MG63 (cell line): Measurements from ENCODE around the gene HOXB7. TPM values are rescaled to one million over a fixed set of nuclear protein-coding genes. Genes with fewer than 3 reads are reported as not detected.

ENCODE experiments used
- DNase-seq: peaks from one replicate; pipeline ENCODE4 v3.0.0-alpha.2; 2020
- H3K27me3 ChIP-seq: fragments of 250-450 bp; sonication (Bioruptor Pico); 2 replicates; pipeline ENCODE4 v1.5.1; 2020; ENCODE audit warnings: mild to moderate bottlenecking, moderate library complexity
- H3K36me3 ChIP-seq: fragments of 250-450 bp; sonication (Bioruptor Pico); 2 replicates; pipeline ENCODE4 v1.5.1; 2020; ENCODE audit warnings: mild to moderate bottlenecking, moderate library complexity
- H3K4me3 ChIP-seq: fragments of 250-450 bp; sonication (Bioruptor Pico); 2 replicates; pipeline ENCODE4 v1.5.1; 2020; ENCODE audit warnings: mild to moderate bottlenecking, moderate library complexity
- H3K9me3 ChIP-seq: fragments of 250-450 bp; sonication (Bioruptor Pico); 2 replicates; pipeline ENCODE4 v1.5.1; 2020; ENCODE audit warnings: mild to moderate bottlenecking, moderate library complexity
- total RNA-seq: library from RNA; depleted of rRNA; stranded (reverse); fragments of >200 nt; shearing (Covaris generic); gene quantifications from 2 replicates; pipeline ENCODE4 v1.2.3, GENCODE V29; 2014; ENCODE audit warnings: low replicate concordance; rRNA removed

HOXB7 gene
- total RNA-seq, 1 experiment from 2014 or later, result 9.8 TPM

DNA sequence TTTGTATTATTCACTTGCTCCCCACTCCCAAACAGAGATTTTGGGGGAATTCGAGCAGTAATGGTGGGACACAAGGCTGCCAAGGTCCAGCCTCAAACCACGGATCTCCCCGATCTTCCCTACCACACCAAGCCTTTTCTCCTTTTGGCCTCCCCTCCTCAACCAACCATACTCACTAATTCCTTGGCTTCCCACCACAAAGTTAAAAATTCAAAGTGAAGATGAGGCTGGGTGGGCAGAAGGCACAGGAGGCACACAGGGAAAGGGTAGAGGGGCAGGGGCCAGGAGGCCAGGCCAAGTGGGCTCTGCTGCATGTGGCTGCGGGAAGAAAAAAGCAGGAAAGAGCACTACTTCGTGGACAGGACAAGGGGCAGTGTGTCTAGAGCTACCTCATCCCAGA, 47.9 kb downstream of the HOXB7 start:
- H3K4me3 ChIP-seq, result peak overlapping the region; percentile 39
- no peaks in the 10 kb centered on the region for H3K9me3 ChIP-seq
- no peaks in the 10 kb centered on the region for H3K27me3 ChIP-seq

DNA sequence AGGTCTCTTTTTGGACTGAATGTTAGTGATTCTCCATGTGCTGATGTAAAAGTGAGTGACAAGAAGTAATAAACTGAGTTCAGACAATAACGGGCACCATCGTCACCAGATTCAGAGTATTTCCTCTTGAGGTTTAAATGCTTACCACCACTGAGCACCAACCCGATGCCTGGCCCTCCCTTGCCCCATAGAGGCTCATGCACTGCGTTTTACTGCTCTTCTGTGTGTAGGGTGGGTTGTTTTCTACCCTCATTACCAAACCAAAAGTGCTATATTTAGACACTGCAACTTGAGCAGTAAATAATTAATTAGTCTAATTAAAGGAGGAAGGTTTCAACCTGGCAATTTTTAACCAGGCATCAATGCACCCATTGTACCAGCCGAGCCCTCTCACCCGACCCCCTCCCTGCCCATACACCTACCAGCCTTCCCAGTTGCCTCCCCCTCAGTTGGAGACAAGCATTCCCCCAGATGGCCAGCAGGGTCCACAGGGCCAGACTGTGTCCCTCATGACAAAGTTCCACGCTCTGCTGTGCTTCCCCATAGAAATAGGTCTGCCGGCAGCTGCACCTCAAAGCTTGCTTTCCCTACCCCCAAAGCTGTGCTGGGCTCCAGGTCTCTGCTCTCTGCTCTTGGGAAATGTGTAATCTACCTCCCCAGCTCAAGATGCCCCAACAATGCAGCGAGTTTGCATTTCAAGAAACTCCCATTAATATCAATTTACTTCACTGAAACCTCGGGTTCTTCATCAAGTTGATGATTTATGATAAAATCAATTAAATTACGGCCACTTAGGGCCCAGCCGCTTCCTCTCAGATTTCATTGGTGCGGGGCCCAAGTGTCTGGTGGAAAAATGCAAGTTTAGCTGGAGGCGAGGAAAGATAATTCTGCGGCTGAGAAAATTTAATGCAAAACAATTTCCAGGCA, 48.7 kb downstream of the HOXB7 start:
- DNase-seq, result no peak
- peaks cover 67% of the 10 kb centered on the region for H3K36me3 ChIP-seq
- H3K9me3 ChIP-seq, result no peaks in the 10 kb centered on the region
- H3K27me3 ChIP-seq, result no peaks in the 10 kb centered on the region
- H3K4me3 ChIP-seq, result no peak overlapping the region

More for the DNA sequence above, 47.9 kb downstream of the HOXB7 start:
- DNase-seq, result no peak
- peaks cover 68% of the 10 kb centered on the region for H3K36me3 ChIP-seq

DNA sequence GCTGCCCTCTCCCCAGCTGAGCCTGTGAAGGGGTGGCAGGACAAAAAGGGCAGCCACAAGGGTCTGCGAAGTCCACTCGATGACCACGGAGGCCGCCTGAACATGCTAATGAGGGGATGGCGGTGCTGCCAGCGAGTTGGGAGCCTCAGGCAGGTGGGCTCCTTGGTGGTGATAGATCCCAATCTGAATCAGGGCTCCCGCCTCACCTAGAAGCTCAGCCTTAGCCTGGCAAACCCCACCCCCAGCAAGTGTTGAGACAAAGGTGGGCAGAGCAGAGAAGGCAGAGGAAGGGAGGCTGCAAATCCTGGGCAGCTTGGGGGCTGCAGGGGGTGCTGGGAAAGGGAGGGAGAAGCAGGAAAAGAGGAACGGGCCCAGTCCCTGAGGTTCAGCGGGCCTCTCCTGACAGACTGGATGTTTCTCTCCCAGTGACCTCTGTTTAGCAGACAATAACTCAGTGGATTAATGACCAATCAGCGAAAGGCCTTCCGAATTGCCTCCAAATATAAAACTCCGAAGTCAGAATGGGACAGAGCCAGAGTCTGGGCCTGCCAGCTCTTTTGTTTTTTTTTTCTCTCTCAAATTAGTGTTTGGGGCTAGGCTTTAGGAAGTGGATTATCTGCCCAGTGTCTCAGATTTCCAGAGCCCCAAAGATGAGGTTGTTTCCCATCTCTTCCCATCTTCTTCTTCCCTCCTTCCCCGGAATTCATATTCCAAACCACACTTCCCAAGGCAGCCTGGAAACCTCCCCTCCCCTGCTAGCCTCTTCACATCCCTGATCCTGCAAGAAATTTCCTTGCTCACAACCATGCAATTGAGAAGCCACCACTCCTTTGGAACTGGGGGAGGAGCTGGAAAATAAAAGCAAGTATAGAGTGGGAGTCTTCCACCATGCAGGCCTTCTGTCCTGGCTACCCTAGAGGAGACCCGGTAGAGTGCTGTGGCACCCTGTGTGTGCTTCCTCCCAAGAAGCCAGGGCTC, 50.7 kb downstream of the HOXB7 start:
- Histone ChIP-seq H3K9me3 (no peaks in the 10 kb centered on the region), H3K27me3 (no peaks in the 10 kb centered on the region), H3K36me3 (peaks cover 54% of the 10 kb centered on the region), H3K4me3 (no peak overlapping the region)
- DNase-seq, result no peak

DNA sequence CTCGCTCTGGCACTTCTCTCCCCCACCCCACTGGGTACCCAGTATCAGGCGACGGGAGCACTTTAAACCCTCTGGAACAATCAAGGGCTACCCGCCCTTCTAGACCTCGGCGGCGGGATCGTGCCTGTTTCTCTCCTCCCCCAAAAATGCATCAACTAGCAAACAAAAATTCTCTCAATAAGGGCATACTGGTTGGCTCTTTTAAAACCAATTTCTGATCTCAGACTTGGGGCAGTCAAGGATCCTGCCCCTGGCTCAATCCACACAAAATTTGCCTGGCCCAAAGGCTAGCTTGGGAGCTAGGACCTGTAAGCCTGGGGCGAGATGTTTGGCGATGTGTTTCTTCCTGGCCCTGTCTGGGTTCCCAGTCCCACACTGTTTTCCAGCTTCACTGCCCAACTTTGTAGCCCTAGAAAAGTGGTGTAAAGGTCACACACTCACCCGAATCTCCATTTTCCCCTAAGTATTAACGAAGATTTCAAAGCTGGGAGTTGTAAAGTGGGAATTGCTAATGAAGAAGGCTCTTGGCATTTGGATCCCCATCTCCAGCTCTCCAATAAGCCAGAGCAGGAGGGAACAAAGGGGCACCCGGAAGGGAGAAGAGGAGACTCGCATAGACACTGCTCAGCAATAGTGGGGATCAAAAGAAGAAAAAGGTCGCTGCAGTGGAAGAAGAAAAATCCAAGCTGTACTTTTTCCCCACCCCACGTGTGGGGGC, 51.5 kb downstream of the HOXB7 start:
- DNase-seq, result no peak
- H3K9me3 ChIP-seq, result no peaks in the 10 kb centered on the region
- peaks cover 51% of the 10 kb centered on the region for H3K36me3 ChIP-seq
- no peak overlapping the region for H3K4me3 ChIP-seq
- no peaks in the 10 kb centered on the region for H3K27me3 ChIP-seq

DNA sequence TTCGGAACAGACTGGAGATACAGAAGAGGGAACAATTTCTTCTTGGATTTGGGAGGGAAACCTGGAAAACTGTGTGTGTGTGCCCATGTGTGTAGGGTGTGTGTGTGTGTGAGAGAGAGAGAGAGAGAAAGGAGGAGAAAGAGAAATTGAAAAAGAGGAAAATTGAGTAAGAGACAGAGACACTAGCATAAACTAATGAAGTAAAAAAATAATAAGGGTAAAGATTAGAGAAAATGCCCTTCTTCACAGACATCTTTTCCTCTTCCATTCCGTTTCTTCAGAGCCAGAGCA, 52.0 kb downstream of the HOXB7 start:
- Histone ChIP-seq H3K36me3 (peaks cover 56% of the 10 kb centered on the region), H3K4me3 (no peak overlapping the region), H3K9me3 (no peaks in the 10 kb centered on the region), H3K27me3 (no peaks in the 10 kb centered on the region)
- no peak for DNase-seq

DNA sequence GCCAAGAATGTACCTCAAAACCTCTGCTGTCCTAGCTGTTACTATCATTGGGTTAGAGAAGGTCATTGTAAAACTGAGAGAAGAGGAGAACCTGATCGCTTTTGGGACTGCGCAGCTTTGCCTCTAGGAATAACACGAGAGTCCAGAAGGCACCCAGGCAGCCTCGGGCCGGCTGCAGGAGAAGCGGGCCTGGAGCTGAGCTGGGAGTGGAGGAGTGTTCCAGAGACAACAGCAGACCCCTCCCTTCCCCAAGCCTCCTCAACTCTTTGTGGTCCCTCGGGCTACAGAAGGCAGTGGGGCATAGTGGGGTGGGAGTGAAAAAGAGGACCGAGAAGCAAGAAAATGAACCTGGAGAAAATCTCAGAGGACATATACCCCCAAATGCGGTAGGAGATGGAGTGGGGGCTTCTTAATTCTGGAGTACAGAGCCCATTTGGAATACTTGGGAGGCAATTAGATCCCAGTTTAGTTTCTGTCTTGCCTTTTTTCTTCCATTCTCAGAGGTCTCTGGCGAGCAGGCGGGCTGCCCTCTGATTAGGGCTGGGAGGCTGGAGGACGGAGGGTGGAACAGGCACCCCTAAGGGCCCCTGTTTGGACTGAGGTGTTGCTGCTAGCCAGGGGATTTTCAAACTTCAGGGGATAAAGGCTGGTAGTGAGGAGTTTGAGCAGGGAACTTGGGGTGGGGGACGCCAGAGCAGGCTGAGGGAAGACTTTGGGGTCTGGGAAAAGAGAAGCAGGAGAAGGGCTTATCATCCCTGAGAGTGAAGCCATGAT, 52.6 kb downstream of the HOXB7 start:
- no peak for DNase-seq
- no peaks in the 10 kb centered on the region for H3K9me3 ChIP-seq
- H3K27me3 ChIP-seq, result no peaks in the 10 kb centered on the region
- H3K36me3 ChIP-seq, result peaks cover 53% of the 10 kb centered on the region
- no peak overlapping the region for H3K4me3 ChIP-seq

Other genes with a start within 250 kb of the HOXB7 start
- not detected in 2 replicates for gene SKAP1, start 180.8 kb downstream of the HOXB7 start, total RNA-seq
- gene HOXB1, start 80.0 kb downstream of the HOXB7 start, total RNA-seq, result not detected in 2 replicates
- gene HOXB2, start 65.9 kb downstream of the HOXB7 start, total RNA-seq, result 7.2 and 16.0 TPM in 2 replicates
- 0.86 and 4.2 TPM in 2 replicates for gene HOXB4, start 32.7 kb downstream of the HOXB7 start, total RNA-seq
- gene HOXB3, start 20.8 kb downstream of the HOXB7 start, total RNA-seq, result 2.1 and 4.6 TPM in 2 replicates
- gene HOXB5, start 17.2 kb downstream of the HOXB7 start, total RNA-seq, result not detected in 2 replicates
- 7.0 and 7.7 TPM in 2 replicates for gene HOXB6, start 6.0 kb downstream of the HOXB7 start, total RNA-seq
- 3.8 and 4.8 TPM in 2 replicates for gene HOXB8, start 4.3 kb upstream of the HOXB7 start, total RNA-seq
- 7.3 and 21.0 TPM in 2 replicates for gene HOXB9, start 15.3 kb upstream of the HOXB7 start, total RNA-seq
- not detected in 2 replicates for gene PRAC1, start 111.5 kb upstream of the HOXB7 start, total RNA-seq
- gene PRAC2, start 112.2 kb upstream of the HOXB7 start, total RNA-seq, result 5.0 TPM in 1 of 2 replicates, not detected in the other
- gene HOXB13, start 117.7 kb upstream of the HOXB7 start, total RNA-seq, result 6.1 and 10.2 TPM in 2 replicates
- not detected in 2 replicates for gene TTLL6, start 206.2 kb upstream of the HOXB7 start, total RNA-seq
- 19.2 and 61.2 TPM in 2 replicates for gene CALCOCO2, start 220.0 kb upstream of the HOXB7 start, total RNA-seq